DOHH2 (cell line): ENCODE data around the gene RPTOR.

Experiments used
- H3F3A ChIP-seq: fragments of 200-600 bp; sonication (generic), shearing (Covaris generic); 2 replicates; pipeline ENCODE4 v1.6.0; 2016; ENCODE audit warnings: antibody characterized with exemption, mild to moderate bottlenecking; ENCODE audit not compliant: control insufficient read depth, insufficient read depth
- H3K27ac ChIP-seq: fragments of 200-600 bp; sonication (generic); 2 replicates; pipeline ENCODE4 v1.5.1; 2014; ENCODE audit warnings: low read depth, mild to moderate bottlenecking, low read length, moderate library complexity
- H3K27me3 ChIP-seq: fragments of 200-600 bp; sonication (generic); 2 replicates; pipeline ENCODE4 v1.6.1; 2014; ENCODE audit warnings: mild to moderate bottlenecking, low read length, mixed read lengths; ENCODE audit not compliant: control insufficient read depth
- H3K36me3 ChIP-seq: fragments of 200-600 bp; sonication (generic); 2 replicates; pipeline ENCODE4 v1.6.1; 2014; ENCODE audit warnings: mild to moderate bottlenecking, low read length, moderate library complexity, mixed read lengths; ENCODE audit not compliant: control insufficient read depth
- H3K4me1 ChIP-seq: fragments of 200-600 bp; sonication (generic); 2 replicates; pipeline ENCODE4 v1.6.1; 2014; ENCODE audit warnings: mild to moderate bottlenecking, low read length, mixed read lengths; ENCODE audit not compliant: control insufficient read depth
- H3K4me2 ChIP-seq: fragments of 200-600 bp; sonication (generic); 2 replicates; pipeline ENCODE4 v1.6.0; 2014; ENCODE audit warnings: mild to moderate bottlenecking, low read length, moderate library complexity
- H3K4me3 ChIP-seq: fragments of 200-600 bp; sonication (generic); 2 replicates; pipeline ENCODE4 v1.5.1; 2014; ENCODE audit warnings: mild to moderate bottlenecking, low read length, mixed read lengths
- H3K79me2 ChIP-seq: fragments of 200-600 bp; sonication (generic); 2 replicates; pipeline ENCODE4 v1.6.1; 2014; ENCODE audit warnings: mild to moderate bottlenecking, low read length, mixed read lengths; ENCODE audit not compliant: control insufficient read depth
- H3K9me2 ChIP-seq: fragments of 200-600 bp; sonication (generic); replicated peaks from 2 replicates; pipeline ENCODE4 v1.6.1; 2014; ENCODE audit warnings: mild to moderate bottlenecking, low read length, mixed read lengths; ENCODE audit not compliant: control insufficient read depth
- H3K9me3 ChIP-seq: fragments of 200-600 bp; sonication (generic); 2 replicates; pipeline ENCODE4 v1.6.1; 2014; ENCODE audit warnings: antibody characterized with exemption, low read length, mixed read lengths; ENCODE audit not compliant: control insufficient read depth, insufficient read depth
- H4K20me1 ChIP-seq: fragments of 200-600 bp; sonication (generic); 2 replicates; pipeline ENCODE4 v1.6.0; 2014; ENCODE audit warnings: low read depth, mild to moderate bottlenecking, antibody characterized with exemption, low read length, moderate library complexity; ENCODE audit not compliant: control insufficient read depth, insufficient read depth
- CTCF ChIP-seq: fragments of 200-600 bp; sonication (generic); IDR thresholded peaks from one replicate; pipeline ENCODE4 v1.5.1; 2014; ENCODE audit warnings: antibody characterized with exemption, mild to moderate bottlenecking, low read depth, low read length; ENCODE audit not compliant: poor library complexity, severe bottlenecking
- EZH2phosphoT487 ChIP-seq: fragments of 200-600 bp; sonication (generic); IDR thresholded peaks from 2 replicates; pipeline ENCODE4 v1.6.1; 2017; ENCODE audit warnings: borderline replicate concordance, mild to moderate bottlenecking, antibody characterized with exemption, low read length, moderate library complexity, mixed read lengths

Gene RPTOR

DNA sequence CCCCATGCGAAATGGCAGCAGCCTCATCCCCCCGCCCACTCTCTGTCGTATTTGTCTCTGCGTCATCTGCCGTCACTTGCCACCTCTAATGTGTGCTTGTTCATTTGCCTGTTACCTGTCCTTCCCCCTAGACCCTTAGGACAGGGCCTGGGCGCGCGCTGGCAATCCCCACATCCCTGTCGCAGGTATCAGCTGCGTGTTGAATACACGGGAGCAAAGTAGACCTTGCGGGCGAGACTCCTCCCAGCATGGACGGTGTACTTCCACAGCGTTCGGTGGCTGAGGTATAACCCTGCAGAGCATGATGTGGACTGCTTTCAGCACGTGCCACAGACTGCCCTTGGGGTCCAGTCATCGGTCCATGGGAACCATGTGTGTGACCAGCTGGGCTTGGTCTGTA, 276.9 kb downstream of the RPTOR start:
- no peaks in the 10 kb centered on the region; the same call in 1 of the 2 replicates for H3K79me2 ChIP-seq
- no peaks in the 10 kb centered on the region for H4K20me1 ChIP-seq
- H3K4me2 ChIP-seq = no peak overlapping the region
- H3K4me1 ChIP-seq = peaks cover under 1% of the 10 kb centered on the region; the same call in 1 of the 2 replicates
- no peaks in the 10 kb centered on the region for H3K27me3 ChIP-seq
- H3K9me3 ChIP-seq = no peaks in the 10 kb centered on the region
- no peak for TF ChIP-seq CTCF
- TF ChIP-seq EZH2phosphoT487 = no peak
- H3K4me3 ChIP-seq = no peak overlapping the region
- H3F3A ChIP-seq = no peaks in the 10 kb centered on the region
- no peaks in the 10 kb centered on the region for H3K9me2 ChIP-seq
- no peak overlapping the region for H3K27ac ChIP-seq
- peaks cover 18% of the 10 kb centered on the region for H3K36me3 ChIP-seq

DNA sequence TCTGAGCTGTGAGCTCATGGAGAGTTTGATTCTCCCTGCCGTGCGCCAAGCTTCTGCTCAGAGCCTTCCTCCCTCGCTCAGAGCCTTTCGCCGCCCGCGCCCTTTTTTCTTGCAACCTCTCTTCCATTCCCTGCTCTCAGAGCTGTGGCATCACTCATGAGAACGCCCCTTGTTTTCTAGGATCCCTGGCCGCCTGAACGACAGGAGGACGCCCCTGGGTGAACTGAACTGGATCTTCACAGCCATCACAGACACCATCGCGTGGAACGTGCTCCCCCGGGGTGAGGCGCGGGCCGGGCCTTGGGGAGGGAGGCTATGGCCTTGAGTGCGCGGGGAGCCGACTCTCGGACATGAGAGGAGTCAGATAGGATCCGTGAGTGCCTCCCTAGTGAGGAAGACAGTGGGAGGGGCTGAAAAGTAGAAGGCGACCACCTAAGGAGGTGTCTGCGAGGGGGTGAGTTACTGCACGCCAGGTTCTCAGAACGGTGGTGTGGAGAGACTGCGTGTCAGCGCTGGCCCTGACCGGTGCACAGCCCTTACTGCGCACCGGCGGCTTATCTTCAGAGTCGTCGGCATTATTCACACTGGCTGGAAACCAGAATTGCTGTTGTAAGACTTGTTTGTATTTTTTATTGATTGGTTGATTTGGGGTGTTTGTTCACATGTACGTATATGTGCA, 277.5 kb downstream of the RPTOR start:
- H3K27ac ChIP-seq = no peak overlapping the region
- H3K4me3 ChIP-seq = no peak overlapping the region
- H4K20me1 ChIP-seq = no peaks in the 10 kb centered on the region
- no peak for TF ChIP-seq EZH2phosphoT487
- no peak for TF ChIP-seq CTCF
- no peaks in the 10 kb centered on the region for H3F3A ChIP-seq
- no peaks in the 10 kb centered on the region for H3K9me3 ChIP-seq
- no peak overlapping the region for H3K4me2 ChIP-seq
- no peaks in the 10 kb centered on the region; the same call in 1 of the 2 replicates for H3K79me2 ChIP-seq
- H3K27me3 ChIP-seq = no peaks in the 10 kb centered on the region
- peaks cover 7% of the 10 kb centered on the region for H3K4me1 ChIP-seq
- H3K9me2 ChIP-seq = no peaks in the 10 kb centered on the region
- peaks cover 22% of the 10 kb centered on the region for H3K36me3 ChIP-seq

DNA sequence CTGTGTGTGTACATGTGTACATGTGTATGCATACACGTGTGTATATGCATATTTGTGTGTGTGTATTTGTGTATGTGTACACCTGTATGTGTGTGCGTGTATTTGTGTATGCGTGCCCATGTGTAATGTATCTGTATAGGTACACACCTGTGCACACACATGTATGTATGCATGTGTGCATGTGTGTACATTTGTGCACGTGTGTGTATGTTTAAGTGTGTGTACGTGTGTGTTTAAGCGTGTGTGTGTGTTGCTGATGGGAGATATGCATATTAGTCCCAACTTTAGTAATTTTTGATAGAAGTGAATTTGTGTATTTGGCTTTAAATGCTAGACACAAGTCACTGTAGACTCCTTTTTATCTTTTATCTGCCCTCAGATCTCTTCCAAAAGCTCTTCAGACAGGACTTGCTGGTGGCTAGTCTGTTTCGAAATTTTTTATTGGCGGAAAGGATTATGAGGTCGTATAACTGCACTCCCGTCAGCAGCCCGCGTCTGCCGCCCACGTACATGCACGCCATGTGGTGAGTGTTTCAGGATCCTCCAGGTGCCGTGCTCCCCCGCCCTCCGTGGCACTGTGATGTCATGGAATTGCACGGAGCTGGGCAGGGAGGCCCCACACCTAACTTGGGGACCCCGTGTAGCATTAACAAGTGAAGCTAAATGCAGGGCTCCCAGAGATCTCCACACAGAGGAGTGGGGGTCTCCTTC, 278.2 kb downstream of the RPTOR start:
- Histone ChIP-seq H3K9me2 (no peaks in the 10 kb centered on the region), H3K27ac (no peak overlapping the region), H3F3A (no peaks in the 10 kb centered on the region), H3K4me3 (no peak overlapping the region), H4K20me1 (no peaks in the 10 kb centered on the region), H3K4me1 (peaks cover 12% of the 10 kb centered on the region), H3K36me3 (peaks cover 23% of the 10 kb centered on the region), H3K4me2 (no peak overlapping the region), H3K79me2 (no peaks in the 10 kb centered on the region; the same call in 1 of the 2 replicates), H3K27me3 (no peaks in the 10 kb centered on the region), H3K9me3 (no peaks in the 10 kb centered on the region)
- TF ChIP-seq EZH2phosphoT487 = no peak
- no peak for TF ChIP-seq CTCF
